Retinal pigment epithelial cell (primary cell): ENCODE results near the gene ALOX5.
A peak's percentile ranks its signal among the peaks of the same experiment; 100 is the strongest.
"Not testable (repeated sequence)": the region's sequence is repeated elsewhere in the genome, so short reads cannot be mapped to it uniquely, and the experiment has no call there.

Experiments
- DNase-seq: peaks from one replicate; pipeline ENCODE4 v3.0.0-alpha.2; 2010; ENCODE audit warnings: low read depth
- H3K4me3 ChIP-seq: 2 replicates; pipeline ENCODE4 v1.5.1; 2011; ENCODE audit warnings: mild to moderate bottlenecking, low read length, control low read depth, moderate library complexity
- TF ChIP-seq, protein P1 (sequence below): conservative IDR thresholded peaks from 2 replicates; pipeline ENCODE4 v1.5.1; 2011; ENCODE audit warnings: low read depth, low read length, control low read depth, inconsistent platforms

ALOX5 gene

GRCh38 chr10:45373576-45374349, at the start of gene ALOX5:
Gene ALOX5 (plus strand): TSS chr10:45374216. CDS start chr10:45374280, 64 bp downstream.
- TF ChIP-seq, protein P1, sequence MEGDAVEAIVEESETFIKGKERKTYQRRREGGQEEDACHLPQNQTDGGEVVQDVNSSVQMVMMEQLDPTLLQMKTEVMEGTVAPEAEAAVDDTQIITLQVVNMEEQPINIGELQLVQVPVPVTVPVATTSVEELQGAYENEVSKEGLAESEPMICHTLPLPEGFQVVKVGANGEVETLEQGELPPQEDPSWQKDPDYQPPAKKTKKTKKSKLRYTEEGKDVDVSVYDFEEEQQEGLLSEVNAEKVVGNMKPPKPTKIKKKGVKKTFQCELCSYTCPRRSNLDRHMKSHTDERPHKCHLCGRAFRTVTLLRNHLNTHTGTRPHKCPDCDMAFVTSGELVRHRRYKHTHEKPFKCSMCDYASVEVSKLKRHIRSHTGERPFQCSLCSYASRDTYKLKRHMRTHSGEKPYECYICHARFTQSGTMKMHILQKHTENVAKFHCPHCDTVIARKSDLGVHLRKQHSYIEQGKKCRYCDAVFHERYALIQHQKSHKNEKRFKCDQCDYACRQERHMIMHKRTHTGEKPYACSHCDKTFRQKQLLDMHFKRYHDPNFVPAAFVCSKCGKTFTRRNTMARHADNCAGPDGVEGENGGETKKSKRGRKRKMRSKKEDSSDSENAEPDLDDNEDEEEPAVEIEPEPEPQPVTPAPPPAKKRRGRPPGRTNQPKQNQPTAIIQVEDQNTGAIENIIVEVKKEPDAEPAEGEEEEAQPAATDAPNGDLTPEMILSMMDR, result no peak
- no peak for DNase-seq
- peak within 1 kb of the TSS; percentile 29 for H3K4me3 ChIP-seq

DNA sequence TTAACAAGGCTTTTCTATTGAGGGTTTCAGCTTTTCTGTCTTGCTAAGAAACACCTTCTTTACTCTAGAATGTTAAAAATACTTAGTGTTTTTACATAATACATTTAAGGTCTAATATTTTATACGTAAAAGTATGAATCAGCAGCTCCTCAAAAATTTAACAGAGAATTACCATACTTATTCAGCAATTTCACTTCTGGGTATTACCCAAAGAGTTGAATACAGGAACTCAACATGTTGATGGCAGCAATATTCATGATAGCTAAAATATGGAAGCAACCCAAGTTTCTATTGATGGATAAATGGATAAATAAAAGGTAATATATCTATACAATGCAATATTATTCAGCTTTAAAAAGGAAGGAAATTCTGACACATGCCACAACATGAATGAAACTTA, 48.9 kb upstream of the ALOX5 start:
- no peak for DNase-seq
- H3K4me3 ChIP-seq, result no peak overlapping the region

DNA sequence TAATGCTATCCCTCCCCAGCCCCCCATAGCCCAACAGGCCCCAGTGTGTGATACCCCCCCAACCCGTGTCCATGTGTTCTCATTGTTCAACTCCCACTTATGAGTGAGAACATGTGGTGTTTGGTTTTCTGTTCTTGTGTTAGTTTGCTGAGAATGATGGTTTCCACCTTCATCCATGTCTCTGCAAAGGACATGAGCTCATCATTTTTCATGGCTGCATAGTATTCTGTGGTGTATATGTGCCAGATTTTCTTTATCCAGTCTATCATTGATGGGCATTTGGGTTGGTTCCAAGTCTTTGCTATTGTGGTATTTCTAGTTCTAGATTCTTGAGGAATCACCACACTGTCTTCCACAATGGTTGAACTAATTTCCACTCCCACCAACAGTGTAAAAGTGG, 47.2 kb upstream of the ALOX5 start:
- DNase-seq, H3K4me3 ChIP-seq: not testable (repeated sequence)

More for the DNA sequence above, 48.9 kb upstream of the ALOX5 start:
- TF ChIP-seq, protein P1, result no peak

GRCh38 chr10:45331824-45332223, 42.2 kb upstream of the ALOX5 start:
- not testable (repeated sequence) for DNase-seq, H3K4me3 ChIP-seq

DNA sequence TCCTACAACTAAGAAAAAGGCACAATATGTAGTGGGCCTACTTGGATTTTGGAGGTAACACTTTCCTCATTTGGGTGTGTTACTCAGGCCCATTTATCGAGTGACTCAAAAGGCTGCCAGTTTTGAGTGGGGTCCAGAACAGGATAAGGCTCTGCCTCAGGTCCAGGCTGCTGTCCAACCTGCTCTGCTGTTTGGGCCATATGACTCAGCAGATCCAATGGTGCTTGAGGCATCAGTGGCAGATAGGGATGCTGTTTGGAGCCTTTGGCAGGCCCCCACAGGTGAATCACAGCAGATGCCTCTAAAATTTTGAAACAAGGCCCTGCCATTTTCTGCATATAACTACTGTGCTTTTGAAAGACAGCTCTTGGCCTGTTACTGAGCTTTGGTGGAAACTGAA, 34.1 kb upstream of the ALOX5 start:
- DNase-seq, result no peak
- TF ChIP-seq, protein P1, result no peak
- H3K4me3 ChIP-seq, result no peak overlapping the region

DNA sequence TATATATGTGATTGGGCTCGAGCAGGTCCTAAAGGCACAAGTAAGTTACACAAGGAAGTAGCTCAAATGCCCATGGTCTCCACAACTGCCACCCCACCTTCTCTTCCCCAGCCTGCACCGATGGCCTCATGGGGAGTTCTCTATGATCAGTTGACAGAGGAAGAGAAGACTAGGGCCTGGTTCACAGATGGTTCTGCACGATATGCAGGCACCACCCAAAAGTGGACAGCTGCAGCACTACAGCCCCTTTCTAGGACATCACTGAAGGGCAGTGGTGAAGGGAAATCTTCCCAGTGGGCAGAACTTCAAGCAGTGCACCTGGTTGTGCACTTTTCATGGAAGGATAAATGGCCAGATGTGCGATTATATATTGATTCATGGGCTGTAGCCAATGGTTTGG, 33.6 kb upstream of the ALOX5 start:
- not testable (repeated sequence) for H3K4me3 ChIP-seq, DNase-seq

DNA sequence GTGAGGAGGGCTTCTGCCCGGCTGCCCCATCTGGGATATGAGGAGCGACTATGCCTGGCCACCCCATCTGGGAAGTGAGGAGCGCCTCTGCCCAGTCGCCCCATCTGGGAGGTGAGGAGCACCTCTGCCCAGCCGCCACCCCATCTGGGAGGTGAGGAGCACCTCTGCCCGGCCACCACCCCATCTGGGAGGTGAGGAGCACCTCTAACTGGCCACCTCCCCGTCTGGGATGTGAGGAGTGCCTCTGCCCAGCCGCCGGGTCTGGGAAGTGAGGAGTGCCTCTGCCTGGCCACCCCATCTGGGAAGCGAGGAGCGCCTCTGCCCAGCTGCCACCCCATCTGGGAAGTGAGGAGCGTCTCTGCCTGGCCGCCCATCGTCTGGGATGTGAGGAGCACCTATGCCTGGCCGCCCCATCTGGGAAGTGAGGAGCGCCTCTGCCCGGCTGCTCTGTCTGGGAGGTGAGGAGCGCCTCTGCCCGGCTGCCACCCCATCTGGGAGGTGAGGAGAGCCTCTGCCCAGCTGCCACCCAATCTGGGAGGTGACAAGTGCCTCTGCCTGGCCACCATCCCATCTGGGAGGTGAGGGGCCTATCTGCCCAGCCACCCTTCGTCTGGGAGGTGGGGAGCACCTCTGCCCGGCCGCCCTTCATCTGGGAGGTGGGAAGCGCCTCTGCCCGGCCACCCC, 27.2 kb upstream of the ALOX5 start:
- H3K4me3 ChIP-seq, DNase-seq: not testable (repeated sequence)

- not testable (repeated sequence) for H3K4me3 ChIP-seq, DNase-seq
Measured at GRCh38 chr10:45347464-45347863, 26.6 kb upstream of the ALOX5 start.

GRCh38 chr10:45348196-45348765, 25.7 kb upstream of the ALOX5 start:
- DNase-seq, H3K4me3 ChIP-seq: not testable (repeated sequence)

GRCh38 chr10:45353186-45353585, 20.8 kb upstream of the ALOX5 start:
- TF ChIP-seq, protein P1, result no peak
- no peak for DNase-seq
- no peak overlapping the region for H3K4me3 ChIP-seq
